DOHH2 (cell line): ENCODE data around the gene DALRD3.
A peak's percentile ranks its signal among the peaks of the same experiment; 100 is the strongest.

Source experiments
- H3F3A ChIP-seq: fragments of 200-600 bp; sonication (generic), shearing (Covaris generic); 2 replicates; pipeline ENCODE4 v1.6.0; 2016; ENCODE audit warnings: antibody characterized with exemption, mild to moderate bottlenecking; ENCODE audit not compliant: control insufficient read depth, insufficient read depth
- H3K27ac ChIP-seq: fragments of 200-600 bp; sonication (generic); 2 replicates; pipeline ENCODE4 v1.5.1; 2014; ENCODE audit warnings: low read depth, mild to moderate bottlenecking, low read length, moderate library complexity
- H3K27me3 ChIP-seq: fragments of 200-600 bp; sonication (generic); 2 replicates; pipeline ENCODE4 v1.6.1; 2014; ENCODE audit warnings: mild to moderate bottlenecking, low read length, mixed read lengths; ENCODE audit not compliant: control insufficient read depth
- H3K36me3 ChIP-seq: fragments of 200-600 bp; sonication (generic); 2 replicates; pipeline ENCODE4 v1.6.1; 2014; ENCODE audit warnings: mild to moderate bottlenecking, low read length, moderate library complexity, mixed read lengths; ENCODE audit not compliant: control insufficient read depth
- H3K4me1 ChIP-seq: fragments of 200-600 bp; sonication (generic); 2 replicates; pipeline ENCODE4 v1.6.1; 2014; ENCODE audit warnings: mild to moderate bottlenecking, low read length, mixed read lengths; ENCODE audit not compliant: control insufficient read depth
- H3K4me2 ChIP-seq: fragments of 200-600 bp; sonication (generic); 2 replicates; pipeline ENCODE4 v1.6.0; 2014; ENCODE audit warnings: mild to moderate bottlenecking, low read length, moderate library complexity
- H3K4me3 ChIP-seq: fragments of 200-600 bp; sonication (generic); 2 replicates; pipeline ENCODE4 v1.5.1; 2014; ENCODE audit warnings: mild to moderate bottlenecking, low read length, mixed read lengths
- H3K79me2 ChIP-seq: fragments of 200-600 bp; sonication (generic); 2 replicates; pipeline ENCODE4 v1.6.1; 2014; ENCODE audit warnings: mild to moderate bottlenecking, low read length, mixed read lengths; ENCODE audit not compliant: control insufficient read depth
- H3K9me2 ChIP-seq: fragments of 200-600 bp; sonication (generic); replicated peaks from 2 replicates; pipeline ENCODE4 v1.6.1; 2014; ENCODE audit warnings: mild to moderate bottlenecking, low read length, mixed read lengths; ENCODE audit not compliant: control insufficient read depth
- H3K9me3 ChIP-seq: fragments of 200-600 bp; sonication (generic); 2 replicates; pipeline ENCODE4 v1.6.1; 2014; ENCODE audit warnings: antibody characterized with exemption, low read length, mixed read lengths; ENCODE audit not compliant: control insufficient read depth, insufficient read depth
- H4K20me1 ChIP-seq: fragments of 200-600 bp; sonication (generic); 2 replicates; pipeline ENCODE4 v1.6.0; 2014; ENCODE audit warnings: low read depth, mild to moderate bottlenecking, antibody characterized with exemption, low read length, moderate library complexity; ENCODE audit not compliant: control insufficient read depth, insufficient read depth
- CTCF ChIP-seq: fragments of 200-600 bp; sonication (generic); IDR thresholded peaks from one replicate; pipeline ENCODE4 v1.5.1; 2014; ENCODE audit warnings: antibody characterized with exemption, mild to moderate bottlenecking, low read depth, low read length; ENCODE audit not compliant: poor library complexity, severe bottlenecking
- EZH2phosphoT487 ChIP-seq: fragments of 200-600 bp; sonication (generic); IDR thresholded peaks from 2 replicates; pipeline ENCODE4 v1.6.1; 2017; ENCODE audit warnings: borderline replicate concordance, mild to moderate bottlenecking, antibody characterized with exemption, low read length, moderate library complexity, mixed read lengths

Gene DALRD3

GRCh38 chr3:48991851-48992545 is 26.4 kb downstream of the DALRD3 start:
- TF ChIP-seq EZH2phosphoT487 = no peak
- H3K4me2 ChIP-seq = peak overlapping the region; percentile 96
- H3K9me3 ChIP-seq = no peaks in the 10 kb centered on the region
- peaks cover 29% of the 10 kb centered on the region for H3K4me1 ChIP-seq
- H3K4me3 ChIP-seq = peak overlapping the region; percentile 88
- no peak overlapping the region for H3K27ac ChIP-seq
- H3K36me3 ChIP-seq = peaks cover 22% of the 10 kb centered on the region
- H3K79me2 ChIP-seq = peaks cover 37% of the 10 kb centered on the region
- H3K27me3 ChIP-seq = no peaks in the 10 kb centered on the region
- H4K20me1 ChIP-seq = no peaks in the 10 kb centered on the region
- H3K9me2 ChIP-seq = no peaks in the 10 kb centered on the region
- H3F3A ChIP-seq = 0 out of 2 replicates have a peak, but pooled peaks cover 3% of the 10 kb centered on the region

GRCh38 chr3:48990636-48991469 is 27.5 kb downstream of the DALRD3 start:
- Histone ChIP-seq H3K27me3 (no peaks in the 10 kb centered on the region), H3K4me3 (peak overlapping the region; percentile 88), H3K4me2 (peak overlapping the region; percentile 96), H3K36me3 (peaks cover 30% of the 10 kb centered on the region), H3K9me2 (no peaks in the 10 kb centered on the region), H3K4me1 (peaks cover 29% of the 10 kb centered on the region), H3K79me2 (peaks cover 37% of the 10 kb centered on the region), H3K27ac (peak overlapping the region; percentile 33; the same call in 1 of the 2 replicates), H3F3A (peaks cover 10% of the 10 kb centered on the region), H3K9me3 (no peaks in the 10 kb centered on the region), H4K20me1 (no peaks in the 10 kb centered on the region)
- TF ChIP-seq EZH2phosphoT487 (no peak), CTCF (peak; percentile 16)

GRCh38 chr3:48989796-48990635 is 28.4 kb downstream of the DALRD3 start, which contains the start of gene P4HTM:
Gene P4HTM, plus strand, starts transcription at chr3:48990241. Its CDS starts 16 bp downstream, at chr3:48990257.
- no peaks in the 10 kb centered on the region for H3K9me2 ChIP-seq
- peaks cover 15% of the 10 kb centered on the region for H3F3A ChIP-seq
- H3K36me3 ChIP-seq = peaks cover 39% of the 10 kb centered on the region
- H3K27me3 ChIP-seq = no peaks in the 10 kb centered on the region
- no peaks in the 10 kb centered on the region for H3K9me3 ChIP-seq
- peak within 1 kb of the TSS; percentile 37 for H3K27ac ChIP-seq
- H4K20me1 ChIP-seq = no peaks in the 10 kb centered on the region
- peaks cover 29% of the 10 kb centered on the region for H3K4me1 ChIP-seq
- H3K4me2 ChIP-seq = peak within 1 kb of the TSS; percentile 96
- peaks cover 37% of the 10 kb centered on the region for H3K79me2 ChIP-seq
- peak within 1 kb of the TSS; percentile 88 for H3K4me3 ChIP-seq
- TF ChIP-seq CTCF (peak; percentile 53), EZH2phosphoT487 (no peak)
